Subcutaneous abdominal adipose tissue (tissue), 5 donors: ENCODE results near the gene ACOXL.

Source experiments
- H3K27ac ChIP-seq: one replicate; pipeline ENCODE4 v1.7.0; 2013; ENCODE audit warnings: low read depth, mild to moderate bottlenecking, inconsistent platforms, low read length, moderate library complexity
- H3K27me3 ChIP-seq, 5 donors: one replicate each; pipeline ENCODE4 v1.7.0; 2013; ENCODE audit warnings: low read length in 5 of 5, inconsistent platforms in 1 of 5; ENCODE audit not compliant: control insufficient read depth in 5 of 5, insufficient read depth in 4 of 5
- H3K36me3 ChIP-seq, 5 donors: one replicate each; pipeline ENCODE4 v1.7.0; 2013; ENCODE audit warnings: low read length in 5 of 5; ENCODE audit not compliant: control insufficient read depth in 5 of 5, insufficient read depth in 5 of 5
- H3K4me1 ChIP-seq, 5 donors: one replicate each; pipeline ENCODE4 v1.7.0; 2013; ENCODE audit warnings: low read length in 5 of 5, mild to moderate bottlenecking in 3 of 5, moderate library complexity in 1 of 5; ENCODE audit not compliant: control insufficient read depth in 5 of 5, insufficient read depth in 5 of 5
- H3K4me3 ChIP-seq, 5 donors: one replicate each; pipeline ENCODE4 v1.7.0; 2013; ENCODE audit warnings: low read length in 5 of 5, low read depth in 1 of 5
- H3K9ac ChIP-seq, 5 donors: one replicate each; pipeline ENCODE4 v1.7.0; 2013; ENCODE audit warnings: low read length in 5 of 5, mild to moderate bottlenecking in 4 of 5, moderate library complexity in 3 of 5
- H3K9me3 ChIP-seq, 5 donors: one replicate each; pipeline ENCODE4 v1.7.0; 2013; ENCODE audit warnings: low read length in 5 of 5; ENCODE audit not compliant: control insufficient read depth in 5 of 5
- donor health status: healthy.
- donor health status: healthy.
- donor health status: healthy.
- donor health status: healthy.
- donor health status: healthy.

The ACOXL gene

GRCh38 chr2:110718990-110719389, 13.4 kb upstream of the ACOXL start:
- no peak overlapping the region for H3K4me3 ChIP-seq
- H3K9me3 ChIP-seq = no peaks in the 10 kb centered on the region
- H3K27ac ChIP-seq = no peak overlapping the region
- no peaks in the 10 kb centered on the region for H3K36me3 ChIP-seq
- H3K9ac ChIP-seq = no peak overlapping the region
- peaks cover 5 to 35% (median 25%) of the 10 kb centered on the region in 5 donors for H3K4me1 ChIP-seq
- H3K27me3 ChIP-seq = no peaks in the 10 kb centered on the region

GRCh38 chr2:110720547-110720946, 11.8 kb upstream of the ACOXL start:
- Histone ChIP-seq H3K9me3 (no peaks in the 10 kb centered on the region), H3K4me1 (peaks cover 5 to 23% (median 17%) of the 10 kb centered on the region in 5 donors), H3K9ac (no peak overlapping the region), H3K27ac (no peak overlapping the region), H3K36me3 (no peaks in the 10 kb centered on the region), H3K27me3 (no peaks in the 10 kb centered on the region), H3K4me3 (no peak overlapping the region)

- Histone ChIP-seq H3K4me3 (no peak overlapping the region), H3K9ac (no peak overlapping the region), H3K27me3 (peaks cover 0 to 2% (median 0%) of the 10 kb centered on the region in 5 donors), H3K27ac (no peak overlapping the region), H3K4me1 (no peaks in the 10 kb centered on the region), H3K36me3 (no peaks in the 10 kb centered on the region), H3K9me3 (no peaks in the 10 kb centered on the region)
Measured at GRCh38 chr2:110724820-110725219, 7.6 kb upstream of the ACOXL start.

- H3K36me3 ChIP-seq = no peaks in the 10 kb centered on the region
- no peaks in the 10 kb centered on the region for H3K4me1 ChIP-seq
- no peak overlapping the region for H3K9ac ChIP-seq
- H3K4me3 ChIP-seq = no peak overlapping the region
- H3K9me3 ChIP-seq = no peaks in the 10 kb centered on the region
- peaks cover 0 to 2% (median 0%) of the 10 kb centered on the region in 5 donors for H3K27me3 ChIP-seq
- H3K27ac ChIP-seq = no peak overlapping the region
Measured at GRCh38 chr2:110725370-110725769, 7.0 kb upstream of the ACOXL start.

GRCh38 chr2:110725859-110726258, 6.5 kb upstream of the ACOXL start:
- no peaks in the 10 kb centered on the region for H3K36me3 ChIP-seq
- H3K9me3 ChIP-seq = no peaks in the 10 kb centered on the region
- no peaks in the 10 kb centered on the region for H3K4me1 ChIP-seq
- H3K9ac ChIP-seq = no peak overlapping the region
- no peak overlapping the region for H3K4me3 ChIP-seq
- no peak overlapping the region for H3K27ac ChIP-seq
- peaks cover 0 to 5% (median 0%) of the 10 kb centered on the region in 5 donors for H3K27me3 ChIP-seq

GRCh38 chr2:110726285-110726684, 6.1 kb upstream of the ACOXL start:
- Histone ChIP-seq H3K27ac (no peak overlapping the region), H3K4me1 (peaks cover 0 to 2% (median 0%) of the 10 kb centered on the region in 5 donors), H3K36me3 (no peaks in the 10 kb centered on the region), H3K9ac (no peak overlapping the region), H3K9me3 (peaks cover 0 to under 1% (median 0%) of the 10 kb centered on the region in 5 donors), H3K4me3 (no peak overlapping the region), H3K27me3 (peaks cover 0 to 9% (median 3%) of the 10 kb centered on the region in 5 donors)

GRCh38 chr2:110727923-110728322, 4.5 kb upstream of the ACOXL start:
- H3K27me3 ChIP-seq = peaks cover 12 to 25% (median 19%) of the 10 kb centered on the region in 5 donors
- H3K27ac ChIP-seq = no peak overlapping the region
- H3K9ac ChIP-seq = no peak overlapping the region
- H3K4me1 ChIP-seq = peaks cover 3 to 8% (median 6%) of the 10 kb centered on the region in 5 donors
- no peaks in the 10 kb centered on the region for H3K36me3 ChIP-seq
- H3K4me3 ChIP-seq = no peak overlapping the region
- peaks cover 0 to 4% (median 0%) of the 10 kb centered on the region in 5 donors for H3K9me3 ChIP-seq

GRCh38 chr2:110729106-110729505, 3.3 kb upstream of the ACOXL start:
- H3K36me3 ChIP-seq = no peaks in the 10 kb centered on the region
- no peak overlapping the region for H3K4me3 ChIP-seq
- H3K9me3 ChIP-seq = peaks cover 0 to 4% (median 0%) of the 10 kb centered on the region in 5 donors
- H3K9ac ChIP-seq = no peak overlapping the region
- peaks cover 3 to 11% (median 8%) of the 10 kb centered on the region in 5 donors for H3K4me1 ChIP-seq
- H3K27ac ChIP-seq = no peak overlapping the region
- H3K27me3 ChIP-seq = peaks cover 18 to 34% (median 28%) of the 10 kb centered on the region in 5 donors

- no peak overlapping the region for H3K27ac ChIP-seq
- no peak overlapping the region for H3K9ac ChIP-seq
- H3K27me3 ChIP-seq = peaks cover 29 to 45% (median 40%) of the 10 kb centered on the region in 5 donors
- no peaks in the 10 kb centered on the region for H3K36me3 ChIP-seq
- H3K4me3 ChIP-seq = no peak overlapping the region
- peaks cover 3 to 11% (median 8%) of the 10 kb centered on the region in 5 donors for H3K4me1 ChIP-seq
- H3K9me3 ChIP-seq = peaks cover 0 to 4% (median 0%) of the 10 kb centered on the region in 5 donors
Measured at GRCh38 chr2:110731064-110731463, 1.3 kb upstream of the ACOXL start.

GRCh38 chr2:110735366-110735765, 3.0 kb downstream of the ACOXL start:
- H3K9me3 ChIP-seq = peaks cover 0 to 12% (median 5%) of the 10 kb centered on the region in 5 donors
- no peak overlapping the region for H3K27ac ChIP-seq
- peaks cover 3 to 11% (median 8%) of the 10 kb centered on the region in 5 donors for H3K4me1 ChIP-seq
- peaks cover 29 to 49% (median 43%) of the 10 kb centered on the region in 5 donors for H3K27me3 ChIP-seq
- no peak overlapping the region for H3K9ac ChIP-seq
- no peak overlapping the region for H3K4me3 ChIP-seq
- H3K36me3 ChIP-seq = no peaks in the 10 kb centered on the region
